HTERT RPE-1 (cell line): ENCODE data around the gene NCAM1.

Experiments used
- in situ Hi-C: fragments of 300-500 bp; cut with MboI; formaldehyde crosslinking; loops from 4 replicates; pipeline ENCODE4 v1.14.3; 2020; ENCODE audit warnings: low sequenced_read_pairs

Gene NCAM1

GRCh38 chr11:113082341-113082955 lies 121.2 kb downstream of the NCAM1 start:
- in situ Hi-C loops, result no loop called here

GRCh38 chr11:113083571-113083970 lies 122.4 kb downstream of the NCAM1 start:
- in situ Hi-C loops, result no loop called here

GRCh38 chr11:113084297-113084696 lies 123.1 kb downstream of the NCAM1 start:
- in situ Hi-C loops, result no loop called here

GRCh38 chr11:113085446-113085845 lies 124.2 kb downstream of the NCAM1 start:
- in situ Hi-C loops, result no loop called here

- in situ Hi-C loops, result no loop called here
Observed at GRCh38 chr11:113087706-113088105, 126.5 kb downstream of the NCAM1 start.

DNA sequence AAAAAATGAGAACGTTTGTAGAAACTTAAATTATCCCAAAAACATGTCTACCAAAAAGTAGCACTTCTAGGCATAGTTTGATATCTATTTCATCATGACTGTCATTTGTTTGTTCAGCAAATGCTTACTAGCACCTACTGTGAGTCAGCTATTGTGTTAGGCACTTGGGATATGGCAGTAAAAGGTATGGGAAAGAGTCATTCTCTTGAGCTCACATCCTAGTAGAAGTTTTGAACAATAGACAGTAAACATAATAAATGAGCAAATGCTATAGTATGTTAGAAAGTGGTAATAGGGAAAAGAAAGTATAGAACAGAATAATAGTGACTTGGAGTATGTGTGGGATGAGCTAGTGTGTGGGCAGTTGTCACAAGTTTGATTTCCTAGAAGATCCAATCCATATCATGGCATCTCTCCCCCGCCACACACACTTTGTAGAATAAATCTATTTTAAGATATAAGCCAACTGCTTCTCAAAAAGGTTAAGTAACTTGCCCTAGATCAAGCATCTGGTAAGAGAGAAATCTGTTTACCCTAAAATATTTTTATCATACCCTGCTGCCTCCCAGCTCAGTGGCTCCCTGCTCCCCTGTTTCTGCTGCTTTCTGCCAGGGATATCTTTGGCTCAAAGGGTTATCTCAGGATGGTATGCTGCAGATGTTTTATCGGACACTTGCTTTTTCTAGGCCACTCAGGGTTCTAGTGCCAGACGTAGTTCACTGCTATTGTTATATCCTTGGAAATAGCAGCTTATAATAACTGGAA lies 129.7 kb downstream of the NCAM1 start:
- in situ Hi-C loops, result no loop called here

- in situ Hi-C loops, result no loop called here
Observed at GRCh38 chr11:113091481-113091780, 130.2 kb downstream of the NCAM1 start.

DNA sequence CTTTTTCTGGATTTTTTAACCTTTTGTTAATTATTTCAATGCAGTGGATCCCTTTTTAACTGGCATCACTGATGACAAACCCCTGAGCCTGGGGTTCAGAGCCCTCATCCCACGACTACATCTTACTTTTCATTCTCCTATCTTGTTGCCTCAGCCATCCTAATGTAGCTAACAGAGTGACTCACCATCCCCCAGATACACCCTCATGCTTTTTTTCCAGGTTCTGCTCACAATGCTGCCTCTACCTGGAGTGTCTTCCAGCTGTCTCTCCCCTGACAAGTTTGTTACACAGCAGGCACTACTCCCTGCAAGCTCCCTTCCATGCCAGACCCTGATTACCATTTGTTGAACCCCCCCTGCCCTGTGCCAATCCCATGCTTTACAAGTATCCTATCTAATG lies 135.4 kb downstream of the NCAM1 start:
- in situ Hi-C loops, result no loop called here

GRCh38 chr11:113103932-113104690 lies 142.9 kb downstream of the NCAM1 start:
- in situ Hi-C loops, result no loop called here

DNA sequence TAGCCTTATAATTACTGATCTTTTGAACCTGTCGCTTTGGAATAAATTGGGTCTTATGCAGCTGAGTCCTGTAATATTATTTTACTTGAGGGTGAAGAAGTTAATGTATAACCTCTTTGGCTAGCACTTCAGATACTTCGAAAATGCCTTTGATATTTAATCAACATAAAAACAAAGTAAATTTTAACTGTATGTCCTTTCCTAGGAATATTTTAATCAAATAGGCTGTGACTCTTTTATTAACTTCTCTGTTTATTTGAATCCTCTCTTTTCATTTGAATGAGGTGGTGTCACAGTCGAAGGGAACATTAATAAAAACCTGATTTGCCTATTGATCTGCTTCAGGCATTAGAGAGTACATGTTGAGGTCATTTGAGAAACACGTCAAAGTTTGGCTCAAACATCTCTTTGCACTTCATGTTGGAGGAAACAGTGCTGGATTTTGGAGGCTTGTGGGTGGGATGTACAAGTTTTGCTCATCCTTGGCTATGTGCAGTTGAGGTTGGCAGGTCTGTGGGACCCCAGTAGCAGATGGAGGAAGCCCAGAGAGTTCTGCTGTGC lies 143.6 kb downstream of the NCAM1 start:
- in situ Hi-C loops, result no loop called here

DNA sequence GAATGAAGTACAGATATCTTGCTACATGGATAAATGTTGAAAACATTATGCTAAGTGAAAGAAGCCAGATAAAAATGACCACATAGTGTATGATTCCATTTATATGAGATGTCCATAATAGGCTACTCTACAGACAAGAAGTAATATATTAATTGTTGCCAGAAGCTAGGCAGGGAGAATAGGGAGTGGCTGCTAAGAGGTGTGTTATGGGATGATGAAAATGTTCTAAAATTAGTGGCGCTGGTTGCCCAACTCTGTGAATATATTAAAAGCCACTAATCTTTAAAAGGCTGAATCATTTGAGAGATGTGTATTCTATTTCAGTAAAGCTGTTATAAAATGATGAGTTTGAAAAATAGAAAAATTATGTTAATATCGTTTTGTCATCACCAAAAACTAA lies 144.4 kb downstream of the NCAM1 start:
- in situ Hi-C loops, result no loop called here

DNA sequence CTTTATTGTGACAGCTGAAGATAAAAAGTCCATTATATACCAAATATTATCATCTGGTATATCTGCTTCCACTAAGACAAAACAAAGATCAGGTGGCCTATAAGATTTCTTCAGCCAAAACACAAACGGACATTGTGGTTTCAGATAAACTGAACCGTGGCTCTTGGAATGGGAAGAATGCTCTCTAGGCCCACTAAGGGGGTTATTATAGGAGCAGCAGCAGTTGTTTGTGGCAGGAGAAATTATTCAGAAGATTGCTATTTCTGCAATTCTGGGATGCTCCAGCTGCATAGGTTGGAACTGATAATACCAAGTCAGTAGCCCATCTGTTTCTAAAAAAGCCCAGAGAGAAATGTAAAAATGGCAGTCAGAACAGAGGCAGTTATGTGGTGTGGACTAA lies 145.3 kb downstream of the NCAM1 start:
- in situ Hi-C loops, result no loop called here

- in situ Hi-C loops, result no loop called here
Observed at GRCh38 chr11:113110046-113110445, 148.8 kb downstream of the NCAM1 start.

GRCh38 chr11:113111156-113111555 lies 149.9 kb downstream of the NCAM1 start:
- in situ Hi-C loops, result no loop called here

DNA sequence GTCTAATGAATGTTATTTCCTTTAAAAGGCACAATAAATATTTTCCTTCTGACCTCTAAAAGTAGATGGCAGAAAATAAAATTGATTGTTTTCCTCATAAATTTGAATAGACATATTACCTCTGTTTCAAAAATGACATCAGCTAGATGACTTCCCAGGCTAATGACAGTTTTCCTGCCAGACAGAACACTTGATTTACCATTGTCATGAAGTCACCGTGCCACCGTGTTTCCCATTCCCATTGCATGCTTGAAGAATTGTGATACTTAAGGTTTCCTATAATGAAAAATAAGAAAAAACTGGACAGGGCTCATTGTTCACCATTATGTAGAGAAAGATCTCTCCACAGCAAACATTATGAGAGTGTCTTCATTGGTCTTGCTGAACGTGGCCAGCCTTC lies 151.1 kb downstream of the NCAM1 start:
- in situ Hi-C loops, result no loop called here

- in situ Hi-C loops, result no loop called here
Observed at GRCh38 chr11:113113801-113114704, 152.8 kb downstream of the NCAM1 start.

- in situ Hi-C loops, result no loop called here
Observed at GRCh38 chr11:113114705-113115027, 153.4 kb downstream of the NCAM1 start.

- in situ Hi-C loops, result no loop called here
Observed at GRCh38 chr11:113118104-113118503, 156.9 kb downstream of the NCAM1 start.

- in situ Hi-C loops, result no loop called here
Observed at GRCh38 chr11:113119074-113119473, 157.9 kb downstream of the NCAM1 start.

- in situ Hi-C loops, result no loop called here
Observed at GRCh38 chr11:113119966-113120736, 158.9 kb downstream of the NCAM1 start.
